Measurements from ENCODE around the gene NME3.

The NME3 gene

DNA sequence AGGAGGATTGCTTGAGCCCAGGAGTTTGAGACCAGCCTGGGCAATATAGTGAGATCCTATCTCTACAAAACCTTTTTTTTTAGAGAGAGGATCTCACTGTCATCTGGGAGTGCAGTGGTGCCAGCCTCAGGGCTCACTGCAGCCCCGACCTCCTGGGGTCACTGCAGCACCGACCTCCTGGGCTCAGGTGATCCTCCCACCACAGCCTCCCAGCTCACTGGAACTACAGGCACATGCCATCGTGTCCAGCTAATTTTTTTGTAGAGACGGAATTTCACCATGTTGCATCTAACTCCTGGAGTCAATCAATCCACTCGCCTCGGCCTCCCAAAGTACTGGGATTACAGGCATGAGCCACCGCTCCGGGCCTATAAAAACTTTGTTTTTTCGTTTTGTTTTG is 50.0 kb downstream of the NME3 start:
- no peaks in the 10 kb centered on the region for H3K9me3 ChIP-seq (ENCODE audit: control insufficient read depth, low read length)
- peaks cover 91% of the 10 kb centered on the region for H3K79me2 ChIP-seq
- TF ChIP-seq, protein P1, sequence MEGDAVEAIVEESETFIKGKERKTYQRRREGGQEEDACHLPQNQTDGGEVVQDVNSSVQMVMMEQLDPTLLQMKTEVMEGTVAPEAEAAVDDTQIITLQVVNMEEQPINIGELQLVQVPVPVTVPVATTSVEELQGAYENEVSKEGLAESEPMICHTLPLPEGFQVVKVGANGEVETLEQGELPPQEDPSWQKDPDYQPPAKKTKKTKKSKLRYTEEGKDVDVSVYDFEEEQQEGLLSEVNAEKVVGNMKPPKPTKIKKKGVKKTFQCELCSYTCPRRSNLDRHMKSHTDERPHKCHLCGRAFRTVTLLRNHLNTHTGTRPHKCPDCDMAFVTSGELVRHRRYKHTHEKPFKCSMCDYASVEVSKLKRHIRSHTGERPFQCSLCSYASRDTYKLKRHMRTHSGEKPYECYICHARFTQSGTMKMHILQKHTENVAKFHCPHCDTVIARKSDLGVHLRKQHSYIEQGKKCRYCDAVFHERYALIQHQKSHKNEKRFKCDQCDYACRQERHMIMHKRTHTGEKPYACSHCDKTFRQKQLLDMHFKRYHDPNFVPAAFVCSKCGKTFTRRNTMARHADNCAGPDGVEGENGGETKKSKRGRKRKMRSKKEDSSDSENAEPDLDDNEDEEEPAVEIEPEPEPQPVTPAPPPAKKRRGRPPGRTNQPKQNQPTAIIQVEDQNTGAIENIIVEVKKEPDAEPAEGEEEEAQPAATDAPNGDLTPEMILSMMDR (IDR thresholded peaks at IDR 0.05) = no peak
- H3K9ac ChIP-seq = no peak overlapping the region
- H3K27me3 ChIP-seq (ENCODE audit: control insufficient read depth, insufficient read depth, low read length) = no peaks in the 10 kb centered on the region
- H3K4me2 ChIP-seq (ENCODE audit: low read length) = no peak overlapping the region
- H2AFZ ChIP-seq = no peak overlapping the region
- no peaks in the 10 kb centered on the region for H3K4me1 ChIP-seq
- no peak overlapping the region for H3K27ac ChIP-seq
- H3K36me3 ChIP-seq (ENCODE audit: control insufficient read depth, insufficient read depth, low read length) = no peaks in the 10 kb centered on the region
- H3K4me3 ChIP-seq (ENCODE audit: low read depth, low read length) = no peak overlapping the region
